Activated CD4-positive, alpha-beta T cell treated with anti-CD3 and anti-CD28 coated beads, Interleukin-2, amount 10 ng/mL, durations not matched to agents 24 days and 14 days (primary cell): ENCODE results near the gene RNF26. TPM values are rescaled to one million over a fixed set of nuclear protein-coding genes. Genes with fewer than 3 reads are reported as not detected.

Experiments
- DNase-seq: peaks from one replicate; pipeline ENCODE4 v3.0.0; 2022
- H3K27ac Mint-ChIP-seq: one replicate; pipeline ENCODE4 v1.8.0; 2022; ENCODE audit warnings: mild to moderate bottlenecking, mixed read lengths
- H3K27me3 Mint-ChIP-seq: one replicate; pipeline ENCODE4 v1.8.0; 2022; ENCODE audit warnings: mixed read lengths
- H3K36me3 Mint-ChIP-seq: one replicate; pipeline ENCODE4 v1.8.0; 2022; ENCODE audit warnings: low read depth, mild to moderate bottlenecking, mixed read lengths
- H3K4me1 Mint-ChIP-seq: one replicate; pipeline ENCODE4 v1.8.0; 2021; ENCODE audit warnings: mixed read lengths
- H3K4me3 Mint-ChIP-seq: one replicate; pipeline ENCODE4 v1.8.0; 2022; ENCODE audit warnings: mild to moderate bottlenecking, moderate library complexity, mixed read lengths
- H3K9me3 Mint-ChIP-seq: one replicate; pipeline ENCODE4 v1.8.0; 2021; ENCODE audit warnings: mixed read lengths
- intact Hi-C: fragments of 100-400 bp; cut with micrococcal nuclease; formaldehyde crosslinking; loops from one replicate; pipeline ENCODE4 v1.15.1; 2023
- total RNA-seq: library from RNA; stranded (reverse); gene quantifications from 2 replicates; pipeline ENCODE4 v1.2.3, GENCODE V29; 2022

Gene RNF26
- total RNA-seq, 1 donor from 2014 or later = 26.5 TPM

DNA sequence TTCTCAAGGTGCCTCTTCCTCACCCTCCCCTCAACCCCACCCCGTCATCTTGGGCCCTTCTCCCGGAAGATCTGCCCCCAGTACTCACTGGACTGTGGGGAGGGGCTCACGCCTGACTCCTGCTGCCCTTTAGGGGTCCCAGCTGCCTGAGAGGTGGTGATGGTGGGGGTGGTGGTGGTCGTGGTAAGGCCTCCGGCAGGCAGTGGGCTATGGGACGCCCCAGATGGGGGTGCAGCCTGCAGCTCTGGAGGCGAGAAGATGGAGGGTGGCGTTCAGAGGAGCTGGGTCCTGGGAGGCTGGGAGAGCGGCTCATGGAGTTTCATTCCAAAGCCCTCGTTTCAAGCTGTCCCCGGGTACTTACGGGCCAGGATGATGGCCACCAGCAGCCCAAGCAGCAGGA is 11.4 kb downstream of the RNF26 start:
- H3K4me1 Mint-ChIP-seq = peaks cover 4% of the 10 kb centered on the region
- no peak for DNase-seq
- H3K4me3 Mint-ChIP-seq = no peak overlapping the region
- H3K27me3 Mint-ChIP-seq = peaks cover 41% of the 10 kb centered on the region
- H3K36me3 Mint-ChIP-seq = no peaks in the 10 kb centered on the region
- no peaks in the 10 kb centered on the region for H3K9me3 Mint-ChIP-seq
- no peak overlapping the region for H3K27ac Mint-ChIP-seq
- intact Hi-C loops = no loop called here

DNA sequence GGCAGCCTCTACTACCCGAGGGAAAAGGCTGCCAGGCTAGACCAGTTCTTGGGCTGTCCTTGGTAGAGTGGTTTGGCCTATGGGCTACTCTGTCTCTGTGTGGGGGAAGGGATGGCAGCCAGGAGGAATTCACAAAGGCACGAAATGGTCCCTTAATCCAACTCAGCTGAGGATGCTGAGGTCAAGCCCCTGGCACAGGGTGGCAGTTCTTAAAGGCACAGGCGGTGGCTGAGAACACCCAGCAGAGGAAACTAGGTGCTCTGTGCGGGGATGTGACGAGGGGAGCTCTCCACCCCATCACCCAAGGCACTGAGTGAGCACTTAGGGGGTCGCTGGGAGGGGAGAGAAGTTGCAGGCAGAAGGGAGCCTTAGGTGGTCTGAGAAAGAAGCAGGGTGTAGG is 12.3 kb downstream of the RNF26 start, which contains the start of gene MFRP:
TSS of gene MFRP (minus strand) at position 101 of the 400 bp plus-strand sequence. CDS start 192 bp downstream, outside the sequence.
- no peaks in the 10 kb centered on the region for H3K9me3 Mint-ChIP-seq
- no peak for DNase-seq
- H3K4me3 Mint-ChIP-seq = no peak within 1 kb of the TSS
- intact Hi-C loops = no loop called here
- peaks cover 38% of the 10 kb centered on the region for H3K27me3 Mint-ChIP-seq
- peaks cover 4% of the 10 kb centered on the region for H3K4me1 Mint-ChIP-seq
- no peak within 1 kb of the TSS for H3K27ac Mint-ChIP-seq
- no peaks in the 10 kb centered on the region for H3K36me3 Mint-ChIP-seq

DNA sequence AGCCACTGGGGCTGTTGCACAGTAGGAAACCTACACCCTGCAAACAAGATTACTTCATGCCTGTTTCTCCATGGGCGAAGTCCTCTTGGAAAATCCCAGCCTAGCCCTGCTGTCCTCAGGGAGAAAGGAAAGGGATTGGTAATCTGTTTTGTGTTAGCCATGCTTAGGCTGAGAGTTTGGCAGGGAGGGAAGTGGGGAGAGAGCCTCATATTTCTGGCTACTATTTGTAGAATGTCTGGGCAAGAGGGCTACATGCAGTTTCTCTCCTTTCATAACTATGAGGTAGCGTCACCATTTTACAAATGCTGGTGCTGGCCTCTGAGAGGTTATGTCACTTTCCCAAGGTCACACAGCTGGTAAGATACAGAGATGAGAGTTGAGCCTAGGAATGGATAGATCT is 12.9 kb downstream of the RNF26 start:
- intact Hi-C loops = no loop called here
- H3K27me3 Mint-ChIP-seq = peaks cover 37% of the 10 kb centered on the region

DNA sequence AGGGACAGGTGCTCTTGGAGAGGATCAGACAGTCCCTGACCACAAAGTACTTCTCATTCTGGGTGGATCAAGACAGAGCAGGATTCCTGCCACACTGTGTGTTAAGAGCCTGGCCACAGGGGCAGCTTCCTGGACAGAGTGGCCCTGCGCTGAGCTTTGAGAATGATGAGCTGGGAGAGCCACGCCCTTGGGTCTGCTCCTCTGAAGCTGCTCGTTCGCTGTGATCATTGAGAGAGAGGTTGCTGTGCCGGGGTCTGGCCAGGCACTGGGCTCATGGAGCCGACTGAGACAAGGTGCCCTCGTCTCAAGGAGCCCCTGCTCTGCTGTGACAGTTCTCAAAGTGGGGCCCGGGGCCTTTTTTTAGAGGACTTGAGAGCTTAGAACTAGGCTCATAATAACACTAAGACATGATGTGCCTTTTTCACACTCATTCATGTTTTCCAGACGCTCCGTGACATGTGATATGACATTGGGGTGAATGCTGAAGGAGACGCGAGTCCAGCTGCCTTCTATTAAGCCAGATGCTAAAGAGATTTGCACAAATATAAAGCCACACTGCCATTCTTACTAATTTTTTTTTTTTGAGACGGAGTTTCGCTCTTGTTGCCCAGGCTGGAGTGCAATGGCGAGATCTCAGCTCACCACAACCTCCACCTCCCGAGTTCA is 13.7 kb downstream of the RNF26 start:
- no peaks in the 10 kb centered on the region for H3K9me3 Mint-ChIP-seq
- intact Hi-C loops = no loop called here
- no peak overlapping the region for H3K4me3 Mint-ChIP-seq
- peaks cover 4% of the 10 kb centered on the region for H3K4me1 Mint-ChIP-seq
- peaks cover 35% of the 10 kb centered on the region for H3K27me3 Mint-ChIP-seq
- DNase-seq = no peak
- no peaks in the 10 kb centered on the region for H3K36me3 Mint-ChIP-seq
- no peak overlapping the region for H3K27ac Mint-ChIP-seq

More for the DNA sequence above, 12.9 kb downstream of the RNF26 start:
- H3K36me3 Mint-ChIP-seq = no peaks in the 10 kb centered on the region
- no peaks in the 10 kb centered on the region for H3K9me3 Mint-ChIP-seq
- H3K4me3 Mint-ChIP-seq = no peak overlapping the region
- DNase-seq = no peak
- H3K27ac Mint-ChIP-seq = no peak overlapping the region
- peaks cover 4% of the 10 kb centered on the region for H3K4me1 Mint-ChIP-seq

DNA sequence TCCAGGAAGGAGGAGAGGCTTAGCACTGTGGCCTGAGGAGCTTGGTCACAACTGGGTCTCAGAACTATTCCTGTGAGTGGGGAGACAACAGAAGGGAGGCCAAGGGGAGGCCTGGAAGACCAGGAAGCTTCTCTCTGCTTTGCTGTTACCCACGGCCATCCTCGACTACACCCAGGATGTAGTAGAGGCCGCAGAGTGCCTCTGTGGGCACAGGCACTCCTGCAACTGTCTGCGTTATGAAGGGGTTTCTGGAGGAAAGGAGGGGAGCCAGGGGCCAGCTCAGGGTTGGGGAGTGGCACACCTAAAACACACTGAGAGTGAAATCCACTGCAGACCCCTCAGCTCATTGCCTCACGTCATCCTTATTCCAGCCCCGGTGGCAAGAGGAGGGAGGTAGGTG is 16.0 kb downstream of the RNF26 start:
- H3K4me1 Mint-ChIP-seq = peaks cover 4% of the 10 kb centered on the region
- H3K27ac Mint-ChIP-seq = no peak overlapping the region
- no peaks in the 10 kb centered on the region for H3K36me3 Mint-ChIP-seq
- H3K4me3 Mint-ChIP-seq = no peak overlapping the region
- DNase-seq = no peak
- H3K9me3 Mint-ChIP-seq = no peaks in the 10 kb centered on the region
- peaks cover 37% of the 10 kb centered on the region for H3K27me3 Mint-ChIP-seq
- intact Hi-C loops = no loop called here

DNA sequence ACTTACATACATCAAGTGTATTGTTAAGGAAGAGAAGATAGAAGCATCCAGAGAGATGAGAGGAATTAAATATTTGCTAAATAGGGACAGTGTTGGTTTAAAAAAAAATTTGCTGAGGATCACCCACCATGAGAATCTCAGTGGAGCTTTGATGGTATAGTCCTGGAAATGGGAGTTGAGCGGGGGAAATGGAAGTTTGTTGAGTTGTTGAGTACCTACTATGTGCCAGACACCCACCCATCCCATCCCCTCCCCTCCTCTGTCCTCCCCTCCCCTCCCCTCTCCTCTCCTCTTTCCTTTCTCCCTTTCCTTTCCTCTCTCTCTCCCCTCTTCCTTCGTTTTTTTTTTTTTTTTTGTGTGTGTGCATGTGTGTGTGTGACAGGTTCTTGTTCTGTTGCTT is 16.9 kb downstream of the RNF26 start:
- intact Hi-C loops = no loop called here
- no peaks in the 10 kb centered on the region for H3K9me3 Mint-ChIP-seq
- no peak overlapping the region for H3K27ac Mint-ChIP-seq
- peaks cover 5% of the 10 kb centered on the region for H3K4me1 Mint-ChIP-seq
- H3K4me3 Mint-ChIP-seq = no peak overlapping the region
- H3K27me3 Mint-ChIP-seq = peaks cover 41% of the 10 kb centered on the region
- DNase-seq = no peak
- no peaks in the 10 kb centered on the region for H3K36me3 Mint-ChIP-seq

DNA sequence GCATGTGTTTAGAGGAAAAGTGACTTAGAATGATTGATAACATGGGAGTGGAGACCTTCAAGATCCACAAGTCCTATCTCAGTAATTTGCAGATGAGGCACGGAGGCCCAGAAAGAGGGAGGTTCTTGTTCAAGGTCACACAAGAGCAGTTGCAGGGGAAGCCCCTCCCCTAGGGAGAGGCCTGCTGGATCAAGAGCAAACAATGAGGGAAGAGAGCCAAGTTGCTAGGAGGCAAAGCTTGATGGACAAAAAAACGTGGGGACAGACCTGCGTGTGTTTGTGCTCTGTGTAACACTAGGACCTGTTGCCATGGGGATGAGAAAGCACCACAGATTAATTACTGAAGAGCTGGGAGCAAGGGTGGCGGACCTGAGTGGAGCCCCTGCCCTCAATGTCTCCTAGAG is 18.5 kb downstream of the RNF26 start:
- no peaks in the 10 kb centered on the region for H3K36me3 Mint-ChIP-seq
- intact Hi-C loops = no loop called here

DNA sequence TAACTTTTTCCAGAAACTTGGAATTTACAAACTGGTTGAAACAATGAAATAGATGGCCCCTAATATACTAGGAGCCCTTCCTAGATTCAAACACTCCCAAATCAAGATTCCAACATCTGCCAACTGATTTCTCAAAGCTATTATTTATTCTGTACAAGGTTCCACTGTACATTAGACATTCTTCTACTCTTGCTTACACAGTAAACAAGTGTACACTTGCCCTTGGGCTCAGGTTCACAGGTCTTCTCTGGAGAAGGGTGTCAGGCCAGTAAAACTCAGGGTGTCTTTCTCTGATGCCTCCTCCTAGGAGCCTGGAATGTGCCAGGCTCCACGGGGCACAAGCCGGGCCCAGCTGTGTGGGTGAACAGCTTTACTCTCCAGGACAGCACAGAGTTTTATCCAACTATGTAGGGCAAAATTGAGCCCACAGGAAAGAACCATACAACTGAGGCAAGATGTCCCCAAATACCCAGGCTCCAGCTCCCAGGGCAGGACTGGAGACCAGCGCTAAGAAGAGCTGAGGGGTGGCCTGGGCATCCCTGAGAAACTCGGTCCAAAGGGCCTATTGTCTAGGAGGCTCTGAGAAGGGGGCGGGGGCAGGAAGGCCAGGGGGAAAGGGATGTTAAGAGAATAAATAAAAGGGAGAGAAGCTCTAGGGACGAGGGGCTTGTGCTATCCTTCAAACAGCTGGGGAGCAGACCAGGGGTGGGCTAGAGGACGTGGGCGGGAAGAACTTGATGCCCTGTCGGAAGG is 20.9 kb downstream of the RNF26 start:
- H3K4me3 Mint-ChIP-seq = peak overlapping the region; percentile 87
- H3K4me1 Mint-ChIP-seq = peaks cover 5% of the 10 kb centered on the region
- no peaks in the 10 kb centered on the region for H3K9me3 Mint-ChIP-seq
- no peak for DNase-seq
- no peak overlapping the region for H3K27ac Mint-ChIP-seq
- intact Hi-C loops = no loop called here
- no peaks in the 10 kb centered on the region for H3K36me3 Mint-ChIP-seq
- H3K27me3 Mint-ChIP-seq = peaks cover 44% of the 10 kb centered on the region

More for the DNA sequence above, 18.5 kb downstream of the RNF26 start:
- peaks cover 9% of the 10 kb centered on the region for H3K4me1 Mint-ChIP-seq
- no peaks in the 10 kb centered on the region for H3K9me3 Mint-ChIP-seq
- peaks cover 40% of the 10 kb centered on the region for H3K27me3 Mint-ChIP-seq
- DNase-seq = no peak
- no peak overlapping the region for H3K4me3 Mint-ChIP-seq
- H3K27ac Mint-ChIP-seq = no peak overlapping the region

DNA sequence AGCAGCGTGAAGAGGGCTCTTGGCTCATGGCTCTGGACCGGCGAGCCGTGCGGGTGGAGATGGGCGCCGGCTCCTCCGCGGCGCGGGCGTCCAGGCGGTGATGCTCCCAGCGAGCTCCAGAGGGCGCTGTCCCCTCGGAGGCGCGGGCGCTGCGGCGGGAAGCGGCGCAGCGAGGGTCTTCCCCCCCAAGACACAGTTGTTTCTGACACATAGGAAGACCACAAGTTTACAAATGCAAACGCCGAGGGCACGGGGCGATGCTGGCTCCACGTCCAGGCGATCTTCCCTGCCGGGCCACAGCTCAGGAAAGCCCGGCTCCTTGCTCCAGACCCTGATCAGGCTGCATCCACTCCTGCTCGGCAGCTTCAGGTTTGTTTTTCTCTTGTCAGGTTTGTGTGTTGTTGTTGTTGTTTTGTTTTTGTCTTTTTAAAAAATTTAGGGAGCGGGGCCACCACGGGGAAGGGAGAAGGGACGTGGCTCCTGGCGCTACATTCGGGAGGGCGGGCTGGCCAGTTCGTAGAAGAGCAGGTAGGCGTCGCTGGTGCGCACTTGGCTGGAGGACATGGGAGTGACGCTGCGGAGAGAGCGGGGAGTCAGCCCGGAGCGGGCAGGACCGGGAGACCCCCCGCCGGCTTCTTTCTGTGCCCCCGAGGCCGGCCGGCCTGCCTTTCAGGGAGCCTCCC is 22.2 kb downstream of the RNF26 start:
- Mint-ChIP-seq H3K27me3 (peaks cover 39% of the 10 kb centered on the region), H3K36me3 (no peaks in the 10 kb centered on the region), H3K4me3 (peak overlapping the region; percentile 87), H3K27ac (peak overlapping the region; percentile 76), H3K9me3 (no peaks in the 10 kb centered on the region), H3K4me1 (peaks cover 5% of the 10 kb centered on the region)
- intact Hi-C loops = loop anchor here (1.0 kb wide), 3 partner anchors 18 to 118 kb away; partner anchors contain the start of gene USP2
- peak; percentile 92 for DNase-seq

DNA sequence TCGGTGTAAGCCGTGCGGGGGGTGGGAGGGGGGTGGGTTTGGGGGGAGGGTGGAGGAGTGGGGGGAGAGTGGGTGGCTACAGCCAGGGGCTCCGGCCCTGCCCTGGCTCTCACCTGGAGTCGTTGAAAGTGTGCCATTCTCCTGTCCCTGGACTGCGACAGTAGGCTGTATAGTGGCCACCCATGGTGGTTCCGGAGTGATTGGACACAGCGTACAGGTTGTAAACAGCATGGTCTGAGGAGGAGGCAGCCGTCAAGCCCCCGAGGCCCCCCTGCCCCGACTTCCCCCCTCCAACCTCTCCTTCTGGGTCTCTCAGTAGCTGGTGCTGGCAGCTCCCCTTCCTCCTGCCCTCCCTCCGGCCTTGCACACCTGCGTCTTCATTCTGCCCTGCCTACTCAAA is 22.7 kb downstream of the RNF26 start:
- intact Hi-C loops = no loop called here
- peak overlapping the region; percentile 63 for H3K4me3 Mint-ChIP-seq
- no peaks in the 10 kb centered on the region for H3K9me3 Mint-ChIP-seq
- H3K27ac Mint-ChIP-seq = no peak overlapping the region
- H3K27me3 Mint-ChIP-seq = peaks cover 39% of the 10 kb centered on the region
- DNase-seq = no peak
- H3K4me1 Mint-ChIP-seq = peaks cover 5% of the 10 kb centered on the region
- no peaks in the 10 kb centered on the region for H3K36me3 Mint-ChIP-seq

DNA sequence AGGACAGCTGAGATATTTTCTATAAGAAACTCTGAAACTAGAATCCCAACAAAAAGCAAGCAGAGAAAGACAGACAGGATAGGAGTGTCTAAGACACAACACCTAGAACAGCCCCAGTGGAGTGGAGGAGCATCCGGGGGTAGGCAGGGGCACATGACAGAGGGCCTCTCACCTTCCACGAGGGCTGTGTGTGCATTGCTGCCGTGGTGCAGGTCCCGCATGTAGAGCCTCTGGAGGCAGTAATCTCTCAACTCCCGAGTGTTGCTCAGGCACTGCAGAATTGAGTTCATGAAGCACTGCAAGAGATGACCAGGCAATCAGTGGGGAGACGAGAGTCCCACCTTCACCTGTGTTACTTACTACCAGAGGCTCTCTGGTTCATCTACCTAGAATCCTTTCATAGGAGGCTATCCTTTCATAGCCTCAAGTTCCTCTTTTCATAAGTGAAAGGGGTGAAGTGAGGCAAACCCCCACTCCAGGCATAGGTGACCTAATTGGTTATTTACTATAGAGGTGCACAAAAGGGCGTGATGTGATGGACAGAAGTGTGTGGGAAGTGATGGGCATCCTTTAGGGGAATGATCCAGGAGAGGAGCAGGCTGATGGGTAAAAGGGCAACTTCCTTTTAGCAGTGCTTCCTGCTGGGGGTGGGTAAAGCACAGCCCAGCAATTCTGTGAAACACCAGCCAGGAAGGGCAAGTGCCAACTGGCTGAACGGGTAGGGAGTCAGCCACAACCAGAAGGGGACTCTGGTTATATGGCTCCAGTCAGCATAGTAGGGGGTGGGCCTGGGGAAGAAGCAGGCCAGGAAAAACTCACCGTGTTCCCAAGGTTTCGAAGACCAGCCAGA is 25.3 kb downstream of the RNF26 start:
- no peaks in the 10 kb centered on the region for H3K36me3 Mint-ChIP-seq
- H3K27me3 Mint-ChIP-seq = peaks cover 44% of the 10 kb centered on the region
- no peak overlapping the region for H3K27ac Mint-ChIP-seq
- intact Hi-C loops = no loop called here
- H3K4me3 Mint-ChIP-seq = no peak overlapping the region
- no peaks in the 10 kb centered on the region for H3K9me3 Mint-ChIP-seq
- no peak for DNase-seq
- peaks cover 10% of the 10 kb centered on the region for H3K4me1 Mint-ChIP-seq

DNA sequence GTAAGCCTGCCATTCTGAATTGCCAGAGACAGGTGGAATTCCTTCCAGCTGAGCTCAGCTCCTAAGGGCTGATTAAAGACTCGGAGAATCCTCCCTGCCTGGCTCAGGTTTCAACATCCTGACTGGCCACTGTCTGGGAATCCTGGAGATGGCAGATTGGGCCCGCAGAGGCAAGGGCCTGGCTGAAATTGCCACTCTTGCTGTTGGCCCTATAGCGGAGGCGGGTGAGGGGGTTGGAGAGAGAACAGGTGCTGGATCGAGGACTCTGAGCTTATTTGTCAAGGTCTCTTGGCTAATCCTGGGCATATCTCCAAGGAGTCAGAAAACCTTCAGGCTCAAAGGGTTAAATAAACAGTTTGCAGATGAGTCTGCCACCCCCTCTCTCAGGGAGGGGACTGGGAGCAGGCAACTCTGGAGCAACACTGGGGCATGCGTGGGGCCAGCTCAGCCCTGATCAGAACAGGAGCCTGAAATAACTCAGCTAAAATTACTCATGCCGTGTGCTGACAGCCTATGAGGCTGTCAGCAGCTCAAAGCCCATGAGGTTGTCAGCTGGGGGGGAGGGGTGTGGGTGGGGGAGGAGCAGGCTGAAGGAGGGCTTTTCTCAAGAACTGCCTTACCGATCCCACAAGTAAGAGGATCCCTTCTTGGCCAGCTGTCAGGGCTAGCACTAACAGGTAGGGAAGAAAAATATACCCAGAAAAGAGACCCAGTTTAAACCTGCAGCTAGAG is 26.9 kb downstream of the RNF26 start:
- no peak for DNase-seq
- peaks cover 44% of the 10 kb centered on the region for H3K27me3 Mint-ChIP-seq
- intact Hi-C loops = no loop called here
- H3K4me1 Mint-ChIP-seq = peaks cover 11% of the 10 kb centered on the region
- no peaks in the 10 kb centered on the region for H3K36me3 Mint-ChIP-seq
- H3K9me3 Mint-ChIP-seq = no peaks in the 10 kb centered on the region
- H3K27ac Mint-ChIP-seq = no peak overlapping the region
- H3K4me3 Mint-ChIP-seq = no peak overlapping the region
